Endothelial cell of umbilical vein (primary cell): ENCODE data around the gene NCLN. TPM values are rescaled to one million over a fixed set of nuclear protein-coding genes. Genes with fewer than 3 reads are reported as not detected.

ENCODE experiments used
- BruUV-seq: library from RNA; stranded (reverse); fragments of 400-500 nt; replicated peaks from 2 replicates; lab custom pipeline; 2021; lab: Mats Ljungman, UMichigan
- CTCF ChIA-PET: fragments of 300-600, 350-600 bp; sonication (Branson Sonifier 250); formaldehyde crosslinking; loops from one replicate; lab custom pipeline; 2021; ENCODE audit warnings: antibody characterized with exemption, inconsistent platforms; lab: Charles Lee
- POLR2A ChIA-PET: fragments of 300-600, 350-600 bp; sonication (Branson Sonifier 250); formaldehyde crosslinking; loops from one replicate; lab custom pipeline; 2021; ENCODE audit warnings: antibody characterized with exemption, inconsistent platforms; lab: Charles Lee
- DNase-seq: peaks from one replicate; pipeline ENCODE4 v3.0.0-alpha.2; 2011; ENCODE audit warnings: low read depth, low spot score
- FAIRE-seq: peaks from 2 replicates; lab custom pipeline; 2011; peaks lifted over from hg19 to GRCh38; lab: Jason Lieb, UNC
- H2AFZ ChIP-seq: 2 replicates; pipeline ENCODE4 v1.6.0; 2012; ENCODE audit warnings: low read depth, low read length, control low read depth, inconsistent platforms
- H3K27ac ChIP-seq: 2 replicates; pipeline ENCODE4 v1.5.1; 2011; ENCODE audit warnings: low read depth, mild to moderate bottlenecking, control low read depth, low read length, moderate library complexity; ENCODE audit not compliant: insufficient read depth
- H3K27me3 ChIP-seq, 2 experiments: 2 replicates each; pipeline versions ENCODE4 v1.6.0 to v1.6.1; 2011; ENCODE audit warnings: low read length in 2 of 2, mixed read lengths in 1 of 2; ENCODE audit not compliant: control insufficient read depth in 2 of 2, insufficient read depth in 2 of 2
- H3K36me3 ChIP-seq, 2 experiments: 2 replicates in 1 of 2; 3 replicates in 1 of 2; pipeline ENCODE4 v1.5.1; 2011; ENCODE audit warnings: low read length in 2 of 2, mild to moderate bottlenecking in 1 of 2, moderate library complexity in 1 of 2; ENCODE audit not compliant: control insufficient read depth in 2 of 2, insufficient read depth in 2 of 2; ENCODE audit errors: extremely low read depth in 1 of 2
- H3K4me1 ChIP-seq: 3 replicates; pipeline ENCODE4 v1.5.1; 2011; ENCODE audit warnings: mild to moderate bottlenecking, low read length; ENCODE audit not compliant: control insufficient read depth, insufficient read depth; ENCODE audit errors: extremely low read depth
- H3K4me2 ChIP-seq: 2 replicates; pipeline ENCODE4 v1.6.1; 2011; ENCODE audit warnings: low read length, control low read depth, mixed read lengths; ENCODE audit not compliant: insufficient read depth
- H3K4me3 ChIP-seq, 3 experiments: fragments of 200-600 bp in 1 of 3; sonication (generic), shearing (Covaris generic) in 1 of 3; replicated peaks in 1 of 3; 2 replicates each; pipeline ENCODE4 v1.5.1; 2011 to 2016; ENCODE audit warnings: control low read depth in 3 of 3, low read length in 3 of 3, mild to moderate bottlenecking in 2 of 3, inconsistent platforms in 1 of 3, low read depth in 1 of 3, moderate library complexity in 1 of 3; ENCODE audit not compliant: insufficient read depth in 1 of 3
- H3K79me2 ChIP-seq: 2 replicates; pipeline ENCODE4 v1.6.0; 2012; ENCODE audit warnings: low read length, inconsistent platforms; ENCODE audit not compliant: control insufficient read depth, insufficient read depth
- H3K9ac ChIP-seq: replicated peaks from 2 replicates; pipeline ENCODE3; 2011; ENCODE audit warnings: low read length, control low read depth; ENCODE audit not compliant: insufficient read depth; ENCODE audit errors: extremely low read depth
- H3K9me1 ChIP-seq: replicated peaks from 3 replicates; pipeline ENCODE4 v1.6.0; 2011; ENCODE audit warnings: mild to moderate bottlenecking, low read length; ENCODE audit not compliant: control insufficient read depth, insufficient read depth; ENCODE audit errors: extremely low read depth
- H3K9me3 ChIP-seq: replicated peaks from 2 replicates; pipeline ENCODE4 v1.5.1; 2012; ENCODE audit warnings: low read length, inconsistent platforms; ENCODE audit not compliant: control insufficient read depth, insufficient read depth
- H4K20me1 ChIP-seq: replicated peaks from 2 replicates; pipeline ENCODE3; 2011; ENCODE audit warnings: mild to moderate bottlenecking, low read length; ENCODE audit not compliant: control insufficient read depth, insufficient read depth; ENCODE audit errors: extremely low read depth
- CTCF ChIP-seq, 2 donors: IDR thresholded peaks; 1 replicate in 1 of 2; 2 replicates in 1 of 2; pipeline ENCODE4 v1.5.1; 2011; ENCODE audit warnings: low read length in 2 of 2, mild to moderate bottlenecking in 2 of 2, moderate library complexity in 2 of 2, control low read depth in 1 of 2, inconsistent platforms in 1 of 2, low read depth in 1 of 2; ENCODE audit not compliant: insufficient read depth in 1 of 2; ENCODE audit errors: extremely low read depth in 1 of 2
- EZH2 ChIP-seq: IDR thresholded peaks from 2 replicates; pipeline ENCODE4 v1.6.1; 2012; ENCODE audit warnings: borderline replicate concordance, low read depth, mild to moderate bottlenecking, moderate library complexity, low read length, inconsistent platforms; ENCODE audit not compliant: severe bottlenecking
- FOS ChIP-seq: IDR thresholded peaks from 2 replicates; pipeline ENCODE4 v1.6.1; 2011; ENCODE audit warnings: mild to moderate bottlenecking, low read length, moderate library complexity, borderline replicate concordance; ENCODE audit not compliant: insufficient read depth
- GATA2 ChIP-seq: IDR thresholded peaks from 2 replicates; pipeline ENCODE4 v1.7.0; 2011; ENCODE audit warnings: low read depth, mild to moderate bottlenecking, moderate library complexity, mixed read lengths, low read length; ENCODE audit not compliant: insufficient read length, insufficient read depth
- JUN ChIP-seq: IDR thresholded peaks from 2 replicates; pipeline ENCODE4 v1.6.1; 2011; ENCODE audit warnings: borderline replicate concordance, low read depth; ENCODE audit not compliant: insufficient read length, insufficient read depth
- MAX ChIP-seq: IDR thresholded peaks from 2 replicates; pipeline ENCODE4 v1.6.1; 2011; ENCODE audit not compliant: insufficient read depth, insufficient read length
- MYC ChIP-seq: IDR thresholded peaks from one replicate; pipeline ENCODE4 v1.6.1; 2011; ENCODE audit warnings: mild to moderate bottlenecking, low read depth, low read length
- POLR2A ChIP-seq: IDR thresholded peaks from 2 replicates; pipeline ENCODE4 v1.6.1; 2012; ENCODE audit warnings: low read depth, mild to moderate bottlenecking, control low read depth, low read length
- POLR2AphosphoS5 ChIP-seq: IDR thresholded peaks from 2 replicates; pipeline ENCODE4 v1.6.1; 2012; ENCODE audit warnings: low read depth, mild to moderate bottlenecking, control low read depth, low read length, moderate library complexity; ENCODE audit not compliant: insufficient read depth
- dilution Hi-C: fragments of 300-500 bp; cut with MboI; formaldehyde crosslinking; loops from one replicate; pipeline ENCODE4 v1.15.0; 2019; ENCODE audit warnings: low sequenced_read_pairs; ENCODE audit not compliant: extremely low pct_ligation_motif_present
- intact Hi-C: fragments of 100-400 bp; cut with micrococcal nuclease; formaldehyde crosslinking; loops from one replicate; pipeline ENCODE4 v1.10.0; 2022
- polyA plus RNA-seq, 4 experiments: library from polyadenylated mRNA; depleted of rRNA in 3 of 4; stranded (reverse) in 3 of 4; unstranded in 1 of 4; fragments of >200 nt; gene quantifications; 2 replicates each; pipeline versions ENCODE4 v1.2.1 to v1.2.3, GENCODE V29; 2011 to 2012; ENCODE audit warnings: missing spikeins in 1 of 4
- total RNA-seq: library from RNA; stranded (reverse); gene quantifications from 2 replicates; pipeline ENCODE4 v1.2.3, GENCODE V29; 2021

The NCLN gene
- total and polyA plus RNA-seq, 2 donors (not counting 3 experiments of a cell fraction or from before 2014, with no cell fraction given): 97.2 to 102 TPM

- FAIRE-seq (no peak), DNase-seq (no peak)
- TF ChIP-seq MYC: no peak
- TF ChIP-seq POLR2A: no peak
- no peak for TF ChIP-seq JUN
- TF ChIP-seq MAX: no peak
- no peak for TF ChIP-seq EZH2
- TF ChIP-seq FOS: no peak
- no peak for TF ChIP-seq POLR2AphosphoS5
- TF ChIP-seq GATA2: no peak
- TF ChIP-seq CTCF (IDR thresholded peaks at IDR 0.05; ENCODE audit: extremely low read depth in 1 of 2, insufficient read depth in 1 of 2, low read depth in 1 of 2, low read length in 2 of 2): no peak
- ChIA-PET POLR2A (no interaction called here), CTCF (interaction anchor here (1.5 to 8.4 kb wide), 2 partner anchors 14 to 16 kb away, joined by 5 to 122 read pairs; no protein-coding TSS in a partner anchor)
- intact Hi-C loops: loop anchor here (1.0 kb wide), 2 partner anchors 9 to 17 kb away; no protein-coding TSS in a partner anchor
- Histone ChIP-seq H3K79me2 (no peaks in the 10 kb centered on the region), H3K4me2 (no peak overlapping the region), H3K36me3 (no peaks in the 10 kb centered on the region), H3K9me1 (no peaks in the 10 kb centered on the region), H3K9ac (no peak overlapping the region), H3K4me1 (peaks cover 18% of the 10 kb centered on the region), H3K27me3 (no peaks in the 10 kb centered on the region), H3K27ac (no peak overlapping the region), H3K4me3 (no peak overlapping the region), H3K9me3 (no peaks in the 10 kb centered on the region), H4K20me1 (no peaks in the 10 kb centered on the region), H2AFZ (no peak overlapping the region)
- dilution Hi-C loops: no loop called here
- no TSS peak for BruUV-seq
Measured at GRCh38 chr19:3145909-3146676, 39.6 kb upstream of the NCLN start.
